Tibial nerve (tissue), 4 donors: ENCODE measurements around the gene MGAT1. TPM values are rescaled to one million over a fixed set of nuclear protein-coding genes. Genes with fewer than 3 reads are reported as not detected.

Experiments
- DNase-seq, 2 donors: peaks; one replicate each; pipeline ENCODE4 v3.0.0-alpha.2; 2019; ENCODE audit warnings: low spot score in 2 of 2
- H3K27ac ChIP-seq, 4 donors: fragments of 200-600 bp; sonication (generic) in 3 of 4; one replicate each; pipeline ENCODE4 v1.5.1; 2017 to 2019; ENCODE audit warnings: mild to moderate bottlenecking in 1 of 4
- H3K27me3 ChIP-seq, 2 donors: fragments of 200-600 bp; sonication (generic) in 1 of 2; one replicate each; pipeline versions ENCODE4 v1.5.1 to v1.6.0; 2017 to 2019
- H3K36me3 ChIP-seq, 3 donors: fragments of 200-600 bp; sonication (generic); one replicate each; pipeline ENCODE4 v1.5.1; 2018 to 2019
- H3K4me1 ChIP-seq, 4 donors: fragments of 200-600 bp; sonication (generic) in 3 of 4; one replicate each; pipeline ENCODE4 v1.5.1; 2017 to 2019
- H3K4me3 ChIP-seq, 4 donors: fragments of 200-600 bp; sonication (generic) in 3 of 4; one replicate each; pipeline ENCODE4 v1.5.1; 2017 to 2019; ENCODE audit warnings: mild to moderate bottlenecking in 1 of 4, moderate library complexity in 1 of 4
- H3K9me3 ChIP-seq, 4 donors: fragments of 200-600 bp; sonication (generic) in 3 of 4; one replicate each; pipeline ENCODE4 v1.5.1; 2017 to 2019
- EP300 ChIP-seq, 2 donors: sonication (generic); formaldehyde crosslinking; IDR thresholded peaks; one replicate each; pipeline ENCODE4 v1.6.1; 2017; ENCODE audit warnings: antibody characterized with exemption in 2 of 2, mild to moderate bottlenecking in 1 of 2
- POLR2A ChIP-seq, 2 donors: fragments of 450-650 bp; IDR thresholded peaks; one replicate each; pipeline ENCODE4 v1.6.1; 2017; ENCODE audit warnings: antibody characterized with exemption in 2 of 2, mild to moderate bottlenecking in 2 of 2, moderate library complexity in 2 of 2
- WGBS, 2 donors: methylation state at CpG; one replicate each; pipeline ENCODE4 v1.1.5; 2018; 5-methylcytosine and 5-hydroxymethylcytosine counted together
- total RNA-seq, 4 donors: library from RNA; depleted of rRNA; stranded (reverse); fragments of >200 nt; gene quantifications; one replicate each; pipeline ENCODE4 v1.1.0, GENCODE V29; 2016
- TF ChIP-seq, protein P1 (sequence below), 5 experiments: fragments of 200-600 bp in 3 of 5; fragments of 450-650 bp in 2 of 5; sonication (generic) in 3 of 5; IDR thresholded peaks; one replicate each; pipeline ENCODE4 v1.5.1; 2016 to 2019; ENCODE audit warnings: antibody characterized with exemption in 5 of 5, mild to moderate bottlenecking in 3 of 5, moderate library complexity in 2 of 5

The MGAT1 gene
- total RNA-seq, 4 donors from 2014 or later: 161 to 216 (median 195) TPM

DNA sequence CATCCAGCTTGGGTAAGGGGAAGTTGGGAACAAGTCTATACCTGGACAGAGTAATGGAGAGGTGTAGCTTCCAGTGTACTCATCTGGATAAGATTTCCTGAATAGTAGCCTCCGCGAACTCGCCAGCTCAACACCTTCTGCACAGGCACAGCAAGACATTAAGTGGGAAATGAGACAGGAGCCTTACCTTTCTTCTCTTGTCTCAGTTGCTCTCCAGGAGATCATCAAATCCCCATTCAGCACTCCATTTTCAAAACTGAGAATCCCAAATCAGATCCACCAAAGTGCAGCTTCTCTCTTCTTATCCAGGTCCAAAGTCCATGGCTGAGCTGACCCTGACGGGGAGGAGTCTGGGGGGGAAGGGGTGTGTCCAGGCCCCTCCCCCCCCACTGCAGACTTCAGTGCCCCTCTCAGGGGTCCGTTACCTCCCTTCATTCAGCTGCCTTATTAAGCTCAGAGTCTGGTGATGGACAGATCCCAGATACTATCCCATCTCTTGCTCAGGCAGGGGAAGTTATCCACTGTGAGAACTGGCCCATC is 5.9 kb upstream of the MGAT1 start:
- peak overlapping the region; percentile 4 to 68 (median 45) for H3K4me3 ChIP-seq
- no peaks in the 10 kb centered on the region for H3K27me3 ChIP-seq
- H3K9me3 ChIP-seq: no peaks in the 10 kb centered on the region
- peak overlapping the region; percentile 96 to 98 (median 96) for H3K27ac ChIP-seq
- H3K36me3 ChIP-seq: no peaks in the 10 kb centered on the region
- WGBS, 2 donors: 61 to 70% methylated on average over 5 of the region's 5 CpGs
- DNase-seq: no peak
- H3K4me1 ChIP-seq: peaks cover 3 to 72% (median 49%) of the 10 kb centered on the region in 4 donors
- TF ChIP-seq POLR2A (IDR thresholded peaks at IDR 0.05): no peak
- TF ChIP-seq EP300 (IDR thresholded peaks at IDR 0.05): no peak
- TF ChIP-seq, protein P1, sequence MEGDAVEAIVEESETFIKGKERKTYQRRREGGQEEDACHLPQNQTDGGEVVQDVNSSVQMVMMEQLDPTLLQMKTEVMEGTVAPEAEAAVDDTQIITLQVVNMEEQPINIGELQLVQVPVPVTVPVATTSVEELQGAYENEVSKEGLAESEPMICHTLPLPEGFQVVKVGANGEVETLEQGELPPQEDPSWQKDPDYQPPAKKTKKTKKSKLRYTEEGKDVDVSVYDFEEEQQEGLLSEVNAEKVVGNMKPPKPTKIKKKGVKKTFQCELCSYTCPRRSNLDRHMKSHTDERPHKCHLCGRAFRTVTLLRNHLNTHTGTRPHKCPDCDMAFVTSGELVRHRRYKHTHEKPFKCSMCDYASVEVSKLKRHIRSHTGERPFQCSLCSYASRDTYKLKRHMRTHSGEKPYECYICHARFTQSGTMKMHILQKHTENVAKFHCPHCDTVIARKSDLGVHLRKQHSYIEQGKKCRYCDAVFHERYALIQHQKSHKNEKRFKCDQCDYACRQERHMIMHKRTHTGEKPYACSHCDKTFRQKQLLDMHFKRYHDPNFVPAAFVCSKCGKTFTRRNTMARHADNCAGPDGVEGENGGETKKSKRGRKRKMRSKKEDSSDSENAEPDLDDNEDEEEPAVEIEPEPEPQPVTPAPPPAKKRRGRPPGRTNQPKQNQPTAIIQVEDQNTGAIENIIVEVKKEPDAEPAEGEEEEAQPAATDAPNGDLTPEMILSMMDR (IDR thresholded peaks at IDR 0.05): no peak

DNA sequence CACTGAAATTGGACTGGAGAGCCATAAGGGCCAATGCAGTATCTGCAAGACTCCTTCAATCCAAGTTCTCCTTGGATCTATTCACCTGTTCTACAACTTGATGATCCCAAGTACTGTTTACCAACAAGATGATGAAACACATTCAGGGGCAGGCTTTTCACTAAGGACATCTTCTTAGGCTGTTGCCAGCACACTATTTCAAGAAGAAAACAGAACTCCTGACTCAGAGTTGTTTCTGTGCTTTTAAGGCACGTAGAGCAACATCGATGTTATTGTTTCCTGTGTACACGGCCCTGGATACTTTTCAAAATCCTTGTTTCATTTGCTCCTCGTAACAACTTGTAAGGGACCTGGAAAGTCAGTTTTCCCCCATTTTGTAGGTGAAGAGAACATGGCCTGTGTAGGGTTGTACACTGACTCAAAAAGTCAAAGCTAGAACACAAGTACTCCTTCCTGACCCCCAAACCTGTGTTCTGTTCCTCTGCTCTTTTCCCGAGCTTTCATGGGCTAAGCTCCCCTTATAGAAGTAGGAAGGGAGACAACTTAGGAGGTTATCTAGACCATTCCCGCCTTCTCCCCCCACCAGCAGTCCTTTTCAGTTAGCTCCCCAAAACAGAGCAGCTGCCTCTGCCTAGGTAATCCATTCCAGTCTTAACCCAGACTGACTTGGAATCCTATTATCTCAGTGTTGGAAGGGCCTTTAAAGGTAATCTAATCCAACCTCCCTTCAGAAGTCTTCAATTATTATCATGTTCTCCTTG is 5.2 kb upstream of the MGAT1 start:
- Histone ChIP-seq H3K4me3 (peak overlapping the region in 3 of 4 donors; percentile 13 to 65 (median 25)), H3K36me3 (no peaks in the 10 kb centered on the region), H3K27me3 (no peaks in the 10 kb centered on the region), H3K4me1 (peaks cover 3 to 79% (median 52%) of the 10 kb centered on the region in 4 donors), H3K27ac (peak overlapping the region; percentile 96 to 98 (median 96)), H3K9me3 (no peaks in the 10 kb centered on the region)
- DNase-seq: no peak
- TF ChIP-seq, protein P1 (IDR thresholded peaks at IDR 0.05): no peak
- TF ChIP-seq POLR2A (IDR thresholded peaks at IDR 0.05): no peak
- no peak for TF ChIP-seq EP300 (IDR thresholded peaks at IDR 0.05)
- WGBS, 2 donors: 34% methylated on average over 6 of the region's 6 CpGs

DNA sequence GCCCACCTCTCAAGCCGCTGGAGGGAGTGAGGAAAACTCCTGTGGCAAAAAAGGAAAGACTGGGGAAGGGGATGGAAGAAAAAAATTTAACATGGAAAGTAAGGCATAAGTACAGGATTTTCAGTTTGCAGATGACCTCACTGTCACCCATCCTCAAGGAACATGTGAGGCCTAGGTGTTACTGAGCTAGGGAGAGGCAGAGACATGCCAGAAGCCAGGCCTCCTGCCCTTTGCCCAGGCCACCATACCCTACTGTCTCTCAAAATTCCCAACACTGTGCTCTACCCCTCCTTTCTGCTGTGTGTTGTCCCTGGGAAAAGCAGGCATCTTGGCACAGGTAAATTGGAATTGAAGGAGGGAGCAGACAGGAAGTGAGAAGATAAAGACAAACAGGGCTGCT is 4.4 kb upstream of the MGAT1 start:
- H3K9me3 ChIP-seq: no peaks in the 10 kb centered on the region
- H3K4me1 ChIP-seq: peaks cover 3 to 77% (median 52%) of the 10 kb centered on the region in 4 donors
- TF ChIP-seq POLR2A (IDR thresholded peaks at IDR 0.05) (no peak), EP300 (IDR thresholded peaks at IDR 0.05) (no peak)
- TF ChIP-seq, protein P1 (IDR thresholded peaks at IDR 0.05): no peak
- H3K36me3 ChIP-seq: no peaks in the 10 kb centered on the region
- peak overlapping the region in 1 of 4 donors; percentile 65 for H3K4me3 ChIP-seq
- H3K27me3 ChIP-seq: no peaks in the 10 kb centered on the region
- H3K27ac ChIP-seq: peak overlapping the region; percentile 31 to 96 (median 96)
- 67 to 88% methylated on average over 1 of the region's 1 CpG for WGBS, 2 donors
- no peak for DNase-seq

DNA sequence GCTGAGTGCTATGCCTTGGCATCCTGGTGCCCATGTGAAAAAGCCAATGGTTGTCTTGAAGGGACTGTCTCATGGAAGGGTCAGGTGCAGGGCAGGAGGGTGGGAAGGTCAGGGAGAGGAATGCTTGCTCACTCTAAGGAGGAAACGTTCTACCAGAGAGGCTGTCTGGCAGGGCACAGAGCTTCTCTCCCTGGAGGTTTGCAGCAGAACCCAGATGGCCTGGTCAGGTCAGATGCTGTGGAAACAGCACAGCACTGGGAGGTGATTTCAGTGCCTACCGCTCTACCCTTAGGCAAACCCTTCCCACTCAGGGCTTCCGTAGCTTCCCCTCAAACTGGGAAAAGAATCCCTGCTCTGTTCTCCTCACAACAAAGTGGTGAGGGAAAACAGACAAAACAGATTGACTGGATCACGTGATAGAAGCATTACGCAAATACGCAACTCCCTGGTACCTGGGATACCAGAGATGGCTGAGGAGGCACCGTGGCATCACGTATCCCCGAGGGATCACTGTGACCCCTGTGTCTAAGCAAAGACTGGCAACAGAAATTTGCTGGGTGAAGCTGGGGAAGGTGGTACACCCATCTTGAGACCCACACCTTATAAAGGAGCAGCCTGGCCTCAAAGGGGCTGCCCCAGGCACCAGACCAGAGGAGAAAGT is 3.9 kb upstream of the MGAT1 start:
- H3K4me1 ChIP-seq: peaks cover 3 to 74% (median 53%) of the 10 kb centered on the region in 4 donors
- no peaks in the 10 kb centered on the region for H3K27me3 ChIP-seq
- peak overlapping the region in 1 of 4 donors; percentile 65 for H3K4me3 ChIP-seq
- H3K36me3 ChIP-seq: no peaks in the 10 kb centered on the region
- WGBS, 2 donors: 38 to 39% methylated on average over 9 of the region's 9 CpGs
- H3K27ac ChIP-seq: peak overlapping the region; percentile 31 to 96 (median 96)
- peak in 1 of 2 donors; percentile 19 for TF ChIP-seq EP300 (IDR thresholded peaks at IDR 0.05)
- no peak for TF ChIP-seq POLR2A (IDR thresholded peaks at IDR 0.05)
- DNase-seq: no peak
- no peaks in the 10 kb centered on the region for H3K9me3 ChIP-seq

DNA sequence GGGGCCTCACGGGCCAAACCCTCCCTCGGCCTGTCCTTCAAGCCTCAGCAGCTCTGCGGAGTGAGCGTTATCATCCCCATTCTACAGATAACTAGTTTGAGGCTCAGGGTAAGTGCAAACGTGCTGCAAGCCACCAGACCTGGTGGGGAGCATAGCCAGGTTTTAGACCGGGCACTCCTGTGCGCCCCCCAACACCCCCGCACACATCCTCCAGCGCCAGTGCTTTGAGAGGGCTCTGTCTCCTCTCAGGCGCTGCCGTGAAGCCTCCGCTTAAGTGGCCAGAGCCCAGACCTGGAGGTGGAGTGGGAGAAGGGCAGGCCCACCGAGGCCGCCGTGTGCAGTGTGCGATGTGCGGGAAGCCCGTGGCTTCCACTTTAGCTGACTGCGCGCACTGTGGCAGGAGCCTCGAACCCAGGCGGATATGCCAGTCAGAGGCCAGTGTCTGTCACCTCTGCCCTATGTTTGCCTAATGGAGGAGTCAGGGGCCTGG is 1.6 kb upstream of the MGAT1 start:
- Histone ChIP-seq H3K4me1 (peaks cover 3 to 89% (median 74%) of the 10 kb centered on the region in 4 donors), H3K36me3 (peaks cover 0 to 8% (median 0%) of the 10 kb centered on the region in 3 donors), H3K27me3 (no peaks in the 10 kb centered on the region), H3K27ac (peak overlapping the region; percentile 88 to 96 (median 94)), H3K4me3 (peak overlapping the region; percentile 4 to 98 (median 51)), H3K9me3 (no peaks in the 10 kb centered on the region)
- 77 to 90% methylated on average over 17 to 19 of the region's 22 CpGs for WGBS, 2 donors
- TF ChIP-seq POLR2A (IDR thresholded peaks at IDR 0.05) (no peak), EP300 (IDR thresholded peaks at IDR 0.05) (no peak)
- TF ChIP-seq, protein P1 (IDR thresholded peaks at IDR 0.05): no peak
- DNase-seq: no peak
